ENCODE results near the gene TEAD2.
"Not testable (repeated sequence)": the region's sequence is repeated elsewhere in the genome, so short reads cannot be mapped to it uniquely, and the experiment has no call there.

TEAD2 gene

DNA sequence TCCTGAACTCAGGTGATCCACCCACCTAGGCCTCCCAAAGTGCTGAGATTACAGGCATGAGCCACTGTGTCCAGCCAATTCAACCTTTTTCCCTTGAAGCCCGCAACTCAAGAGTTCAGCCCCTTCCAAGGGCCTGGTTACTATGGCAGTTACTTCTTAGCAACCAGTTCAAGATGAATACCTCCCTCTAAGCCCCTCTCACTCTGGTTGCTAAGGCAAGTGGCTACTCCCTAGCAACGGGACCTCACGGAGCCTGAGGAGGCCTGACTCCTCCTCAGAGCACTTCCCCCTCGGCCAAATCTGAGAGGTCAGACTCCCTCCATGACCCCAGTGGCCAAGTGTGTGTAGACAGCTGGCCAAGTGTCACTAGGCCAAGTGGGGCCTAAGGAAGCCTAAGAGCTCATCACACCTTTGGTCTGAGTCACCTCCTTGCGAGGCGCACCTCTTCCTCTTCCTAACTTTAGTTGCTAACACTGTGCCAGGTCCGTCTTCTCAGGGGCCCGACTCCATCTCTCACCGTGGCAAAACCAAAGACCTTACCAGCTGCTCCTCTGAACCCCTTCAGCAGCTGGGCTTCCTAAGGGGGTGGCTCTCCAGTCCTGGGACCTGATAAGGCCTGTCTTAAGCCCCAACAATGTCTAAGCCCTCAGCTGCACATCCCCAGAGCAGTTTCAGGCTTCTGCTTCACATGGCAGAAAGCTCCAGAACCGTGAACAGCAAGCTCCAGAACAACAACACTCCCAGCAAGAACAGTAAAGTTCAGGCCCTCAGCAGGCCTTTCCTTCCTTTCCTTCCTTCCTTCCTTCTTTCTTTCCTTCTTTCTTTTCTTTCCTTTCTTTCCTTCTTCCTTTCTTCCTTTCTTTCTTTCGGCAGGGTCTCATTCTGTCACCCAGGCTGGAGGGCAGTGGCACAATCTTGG lies 17.5 kb downstream of the TEAD2 start:
- no peak for DNase-seq

DNA sequence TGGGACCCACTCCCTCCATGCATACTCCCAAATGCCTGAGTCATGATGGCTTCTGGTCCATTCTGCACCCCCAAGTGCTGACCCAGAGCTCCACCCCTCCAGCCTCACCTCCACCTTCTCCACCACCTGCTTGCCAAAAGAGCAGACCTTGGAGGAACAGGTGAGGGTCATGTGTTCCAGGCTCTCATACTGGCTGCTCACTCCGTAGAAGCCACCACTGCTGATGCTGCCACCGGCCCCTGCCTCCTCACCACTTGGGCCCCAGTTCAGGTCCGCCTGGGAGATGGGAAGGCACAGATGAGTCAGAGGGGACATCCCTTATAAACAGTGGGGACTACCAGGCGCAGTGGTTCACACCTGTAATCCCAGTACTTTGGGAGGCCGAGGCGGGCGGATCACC lies 19.1 kb downstream of the TEAD2 start:
- no peak for DNase-seq

DNA sequence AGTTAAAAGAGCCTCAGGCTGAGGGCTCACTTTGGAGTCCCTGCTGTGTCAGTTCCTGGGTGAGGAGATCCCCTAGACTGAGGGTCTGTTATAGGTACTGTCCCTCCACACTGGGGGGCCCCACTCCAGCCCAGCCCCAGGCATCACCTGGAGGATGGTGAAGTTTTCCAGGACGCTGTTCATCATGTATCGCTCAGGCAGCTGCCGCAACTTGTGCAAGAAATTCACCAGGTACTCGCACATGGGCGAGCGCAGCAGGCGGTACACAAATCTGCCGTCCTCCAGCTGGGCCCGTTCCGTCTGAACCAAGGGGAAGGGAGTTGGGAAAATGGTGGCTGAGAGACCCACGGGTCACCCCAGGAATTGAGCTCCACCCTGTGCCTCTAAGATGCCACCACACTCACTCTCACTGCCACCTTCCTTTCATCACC lies 19.9 kb downstream of the TEAD2 start:
- no peak for DNase-seq

DNA sequence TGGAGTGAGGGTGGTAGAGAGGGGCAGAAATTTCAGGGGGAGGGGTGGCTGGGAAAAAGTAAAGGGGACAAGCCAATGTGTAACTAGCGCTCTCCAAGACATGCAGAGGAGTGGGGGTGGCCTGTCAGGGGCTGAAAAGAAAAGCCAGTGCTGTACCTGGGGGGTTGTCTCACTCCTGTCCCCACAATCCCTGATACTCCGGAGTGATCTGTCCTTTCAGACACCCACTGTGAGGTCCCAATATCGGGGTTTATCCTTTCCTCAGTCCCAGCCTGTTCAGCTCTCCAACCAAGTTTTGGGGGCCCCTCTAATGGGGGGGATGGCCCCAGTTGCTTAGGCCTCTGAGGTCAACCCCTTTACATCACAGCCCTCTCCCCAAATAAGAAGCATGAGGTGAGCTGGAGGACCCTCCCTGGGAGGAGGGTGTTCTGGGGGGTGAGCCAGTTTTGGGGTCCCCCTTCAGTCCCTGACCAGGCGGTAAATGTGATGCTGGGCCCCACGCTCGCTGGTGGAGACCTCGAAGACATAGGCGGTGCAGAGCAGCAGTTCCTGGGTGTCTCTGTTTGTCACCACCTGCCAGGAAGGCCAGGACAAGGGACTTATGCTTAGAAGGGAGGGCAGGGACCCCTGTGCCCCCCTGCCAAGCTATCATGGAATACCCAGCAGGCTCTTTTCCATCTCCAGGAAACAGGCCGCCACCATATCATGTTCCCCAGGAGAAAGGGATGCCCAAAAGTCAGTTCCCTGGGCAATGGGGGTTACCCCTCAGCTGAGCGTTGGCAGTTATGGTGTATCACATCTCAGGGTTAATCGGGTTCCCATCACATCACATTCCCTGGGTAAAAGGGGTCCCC lies 21.1 kb downstream of the TEAD2 start:
- no peak for DNase-seq

DNA sequence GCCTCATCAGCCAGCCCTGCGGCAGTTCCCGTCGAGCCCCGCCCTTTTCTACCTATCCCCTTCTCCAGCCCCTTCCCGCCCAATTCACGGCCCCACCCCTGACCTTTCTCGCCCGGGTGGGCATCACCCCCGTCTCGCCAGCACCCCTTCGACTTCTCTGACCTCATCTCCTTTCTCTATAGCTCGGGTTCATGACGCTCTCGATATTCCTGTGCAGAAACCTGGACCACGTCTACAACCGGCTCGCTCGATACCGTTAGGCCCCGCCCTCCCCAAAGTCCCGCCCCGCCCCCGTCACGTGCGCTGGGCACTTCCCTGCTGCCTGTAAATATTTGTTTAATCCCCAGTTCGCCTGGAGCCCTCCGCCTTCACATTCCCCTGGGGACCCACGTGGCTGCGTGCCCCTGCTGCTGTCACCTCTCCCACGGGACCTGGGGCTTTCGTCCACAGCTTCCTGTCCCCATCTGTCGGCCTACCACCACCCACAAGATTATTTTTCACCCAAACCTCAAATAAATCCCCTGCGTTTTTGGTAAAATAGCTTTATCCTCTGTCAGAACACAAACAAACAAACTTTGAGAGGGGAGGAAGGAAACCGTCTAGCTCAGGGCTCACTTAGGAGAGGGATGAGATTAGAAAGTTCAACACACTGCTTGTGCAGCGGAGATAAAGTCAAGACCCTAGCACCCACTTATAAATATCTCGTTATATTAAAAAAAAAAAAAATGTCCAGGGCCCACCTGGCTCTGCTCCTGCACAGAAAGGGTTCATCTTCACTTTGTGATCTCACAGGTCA lies 21.9 kb downstream of the TEAD2 start:
- DNase-seq, result no peak

DNA sequence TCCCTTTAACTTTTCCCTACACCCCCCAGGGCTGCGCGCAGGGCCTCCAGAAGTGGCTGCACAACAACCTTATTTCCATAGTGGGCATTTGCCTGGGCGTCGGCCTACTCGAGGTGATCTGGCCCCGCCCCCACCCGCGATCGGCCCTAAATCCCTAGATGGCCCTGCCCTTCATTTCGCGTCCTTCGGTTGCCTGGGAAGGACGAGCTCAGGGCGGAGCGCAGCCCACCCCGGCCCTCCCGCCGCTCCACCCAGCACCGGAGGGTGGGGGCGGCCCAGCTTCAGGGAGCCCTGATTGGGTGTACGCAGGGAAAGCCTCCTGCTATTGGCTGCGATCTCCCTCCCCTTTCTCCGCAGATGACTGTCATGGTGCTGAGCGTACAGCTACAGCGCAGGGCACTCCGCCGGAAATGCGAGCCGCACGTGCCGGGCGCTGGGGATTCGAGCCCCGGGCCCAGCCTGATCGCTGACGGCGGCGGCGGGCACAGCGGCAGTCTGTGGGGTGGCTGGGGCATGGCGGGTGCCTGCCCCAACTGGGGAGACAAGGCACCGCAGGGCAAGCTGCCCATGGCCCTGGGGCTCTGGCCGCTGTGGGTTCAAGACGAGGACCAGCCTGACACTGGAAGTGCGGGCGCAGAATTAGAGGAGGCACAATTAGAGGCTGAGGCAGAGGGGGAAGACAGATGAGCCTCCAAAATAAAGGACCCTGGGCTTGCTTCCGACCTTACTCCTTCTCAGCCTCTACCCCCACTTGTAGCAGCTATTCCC lies 22.7 kb downstream of the TEAD2 start:
- DNase-seq, result no peak

DNA sequence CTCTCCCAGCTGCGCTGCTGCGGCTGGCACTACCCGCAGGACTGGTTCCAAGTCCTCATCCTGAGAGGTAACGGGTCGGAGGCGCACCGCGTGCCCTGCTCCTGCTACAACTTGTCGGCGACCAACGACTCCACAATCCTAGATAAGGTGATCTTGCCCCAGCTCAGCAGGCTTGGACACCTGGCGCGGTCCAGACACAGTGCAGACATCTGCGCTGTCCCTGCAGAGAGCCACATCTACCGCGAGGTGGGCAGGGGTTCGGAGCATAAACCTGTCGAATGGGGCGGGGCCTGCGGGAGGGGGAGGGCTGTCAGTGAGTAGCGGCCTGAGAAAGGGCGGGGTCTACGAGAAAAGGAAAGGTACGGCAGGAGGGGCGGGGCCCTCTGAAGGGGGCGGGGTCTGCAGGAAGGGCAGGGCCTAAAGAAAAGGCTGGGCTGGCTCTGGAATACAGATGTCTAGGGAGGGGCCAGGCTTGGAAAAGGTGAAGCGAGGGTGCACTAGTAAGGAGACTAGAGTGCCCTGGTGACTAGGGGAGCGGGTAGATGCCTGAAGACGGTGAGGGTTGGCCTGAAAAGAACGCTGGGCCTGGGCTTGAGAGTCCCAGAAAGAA lies 23.4 kb downstream of the TEAD2 start:
- no peak for DNase-seq

DNA sequence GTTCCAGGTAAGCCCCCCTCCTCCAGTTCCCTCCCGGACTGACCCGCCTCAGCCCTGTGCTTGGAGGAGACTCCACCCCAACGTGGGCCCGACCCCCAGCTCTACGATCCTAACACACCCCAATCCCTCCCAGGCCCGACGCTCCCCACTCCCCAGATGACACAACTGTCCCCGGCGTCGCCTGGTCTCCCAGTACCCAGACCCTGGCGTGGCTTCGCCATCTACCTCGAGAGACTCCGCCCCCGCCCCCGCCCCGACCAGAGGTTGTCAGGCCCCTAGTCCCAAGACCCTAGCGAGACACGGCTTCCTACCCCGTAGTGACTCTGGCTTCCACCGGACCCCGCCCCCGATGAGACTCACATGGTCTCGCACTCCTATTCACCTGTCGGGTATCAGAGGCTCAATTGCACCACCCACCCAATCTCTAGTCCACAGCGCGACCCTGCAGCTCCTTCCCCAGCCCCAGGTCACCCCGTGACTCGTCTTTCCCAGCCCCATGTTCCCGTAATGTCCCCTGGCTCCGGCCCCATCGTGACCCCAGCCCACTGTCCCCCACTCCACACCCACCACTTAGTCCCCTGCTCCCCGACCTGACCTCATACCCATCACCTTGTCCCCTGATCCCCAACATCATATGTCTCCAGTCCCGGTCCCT lies 24.1 kb downstream of the TEAD2 start:
- DNase-seq, result no peak

DNA sequence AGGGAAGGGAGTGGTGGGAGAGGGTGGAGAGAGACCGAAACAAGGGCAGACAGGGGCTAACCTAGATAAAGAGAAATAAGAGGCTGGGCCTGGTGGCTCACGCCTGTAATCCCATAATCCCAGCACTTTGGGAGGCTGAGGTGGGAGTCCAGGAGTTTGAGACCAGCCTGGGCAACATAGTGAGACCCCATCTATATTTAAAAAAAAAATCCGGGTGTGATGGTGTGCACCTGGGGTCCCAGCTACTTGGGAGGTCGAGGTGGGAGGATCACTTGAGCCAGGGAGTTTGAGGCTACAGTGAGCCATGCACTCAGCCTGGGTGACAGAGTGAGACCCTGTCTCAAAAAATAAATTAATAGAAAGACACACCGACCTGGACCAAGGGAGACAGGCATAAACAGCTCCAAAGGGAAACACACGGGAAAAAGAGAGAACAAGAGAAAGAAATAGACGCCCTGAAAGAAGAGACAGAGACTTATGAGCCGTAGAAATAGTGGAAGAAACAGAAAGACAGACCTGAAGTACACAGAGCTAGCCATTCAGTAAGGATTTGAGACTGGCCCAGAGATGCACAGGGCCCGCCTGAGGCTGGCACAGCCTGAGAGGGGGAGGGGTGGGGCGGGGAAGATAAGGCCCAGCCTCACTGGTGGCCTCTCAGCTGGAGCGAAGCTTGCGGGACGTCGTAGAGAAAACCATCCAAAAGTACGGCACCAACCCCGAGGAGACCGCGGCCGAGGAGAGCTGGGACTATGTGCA lies 24.8 kb downstream of the TEAD2 start:
- no peak for DNase-seq

DNA sequence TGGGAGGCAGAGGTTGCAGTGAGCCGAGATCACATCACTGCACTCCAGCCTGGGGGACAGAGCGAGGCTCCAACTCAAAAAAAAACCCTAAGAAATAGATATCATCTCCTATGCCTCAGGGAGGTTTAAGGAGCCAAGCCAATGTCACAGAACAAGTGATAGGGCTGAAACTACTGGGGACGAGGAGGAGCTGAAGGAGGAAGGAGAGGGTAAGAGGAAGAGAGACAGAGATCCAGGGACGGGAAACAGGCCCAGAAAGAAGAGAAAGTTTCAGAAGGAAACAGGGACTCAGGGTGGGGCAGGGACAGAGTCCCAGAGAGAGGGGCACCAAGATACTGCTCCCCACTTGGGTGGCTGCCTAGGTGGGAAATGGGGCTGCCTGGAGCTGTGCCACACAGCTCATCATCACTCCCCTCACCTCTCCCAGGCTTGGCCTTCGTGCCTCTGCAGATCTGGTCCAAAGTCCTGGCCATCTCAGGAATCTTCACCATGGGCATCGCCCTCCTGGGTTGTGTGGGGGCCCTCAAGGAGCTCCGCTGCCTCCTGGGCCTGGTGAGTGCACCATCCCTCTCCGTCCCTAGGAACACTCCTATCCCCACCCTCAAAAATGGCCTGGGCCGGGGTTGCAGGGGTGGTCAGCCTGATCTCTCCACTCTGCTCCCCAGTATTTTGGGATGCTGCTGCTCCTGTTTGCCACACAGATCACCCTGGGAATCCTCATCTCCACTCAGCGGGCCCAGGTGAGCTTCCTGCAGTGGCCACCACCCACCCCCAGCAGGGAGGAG lies 25.5 kb downstream of the TEAD2 start:
- no peak for DNase-seq

DNA sequence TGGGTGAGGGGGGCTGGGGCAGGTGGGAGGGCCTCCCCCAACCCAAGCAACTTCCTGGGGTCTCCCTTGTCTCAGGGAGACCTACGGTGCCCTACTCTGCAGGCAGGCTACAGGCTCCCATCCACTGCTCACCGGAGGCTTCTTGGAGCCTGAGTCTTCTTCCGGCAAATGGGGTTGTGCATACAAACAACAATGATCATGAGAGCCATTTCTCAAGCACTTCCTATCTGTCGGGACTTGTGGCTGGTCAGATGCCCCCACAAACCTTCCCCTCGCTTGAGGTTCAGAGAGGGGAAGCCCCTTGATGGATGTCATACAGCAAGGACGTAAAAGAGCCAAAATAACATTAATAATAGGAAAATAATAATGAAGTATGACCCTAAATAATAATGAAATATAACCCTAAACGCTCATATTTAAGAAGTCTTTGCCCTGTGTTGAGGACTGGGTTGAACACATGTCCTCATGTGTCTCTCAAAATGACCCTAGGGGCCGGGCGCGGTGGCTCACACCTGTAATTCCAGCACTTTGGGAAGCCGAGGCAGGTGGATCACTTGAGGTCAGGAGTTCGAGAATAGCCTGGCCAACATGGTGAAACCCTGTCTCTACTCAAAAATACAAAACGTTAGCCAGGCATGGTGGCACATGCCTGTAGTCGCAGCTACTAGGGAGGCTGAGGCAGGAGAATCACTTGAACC lies 26.3 kb downstream of the TEAD2 start:
- DNase-seq, result no peak

DNA sequence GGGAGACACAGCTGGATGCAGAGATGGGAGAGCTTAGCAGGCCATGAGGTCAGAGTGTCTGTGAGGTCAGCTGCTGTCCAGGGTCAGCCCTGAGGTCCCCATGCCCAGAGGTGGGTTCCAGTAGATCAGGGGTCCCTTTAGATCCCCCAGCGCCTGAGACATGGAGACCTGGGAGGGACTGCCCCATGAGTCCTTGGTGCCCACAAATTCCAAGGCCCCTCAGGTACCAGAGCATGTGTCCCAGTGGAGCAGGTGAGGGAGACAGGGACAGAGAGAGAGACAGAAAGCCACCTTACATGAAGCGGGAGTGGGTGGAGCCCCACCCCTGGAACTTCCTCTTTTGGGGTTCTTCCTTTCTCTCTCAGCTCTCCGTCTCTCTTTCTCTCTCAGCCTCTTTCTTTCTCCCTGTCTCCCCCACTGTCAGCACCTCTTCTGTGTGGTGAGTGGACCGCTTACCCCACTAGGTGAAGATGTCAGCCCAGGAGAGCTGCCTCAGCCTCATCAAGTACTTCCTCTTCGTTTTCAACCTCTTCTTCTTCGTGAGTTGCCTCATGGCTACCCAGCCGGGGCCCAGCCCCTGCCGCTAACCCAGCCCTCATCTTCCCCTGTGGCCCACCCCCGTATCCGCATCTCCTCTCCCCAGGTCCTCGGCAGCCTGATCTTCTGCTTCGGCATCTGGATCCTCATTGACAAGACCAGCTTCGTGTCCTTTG lies 27.0 kb downstream of the TEAD2 start, which contains the start of gene CD37:
TSS of gene CD37 (plus strand) at position 336 of the 713 bp plus-strand sequence. CDS start at position 471, 135 bp downstream.
- DNase-seq, result no peak

DNA sequence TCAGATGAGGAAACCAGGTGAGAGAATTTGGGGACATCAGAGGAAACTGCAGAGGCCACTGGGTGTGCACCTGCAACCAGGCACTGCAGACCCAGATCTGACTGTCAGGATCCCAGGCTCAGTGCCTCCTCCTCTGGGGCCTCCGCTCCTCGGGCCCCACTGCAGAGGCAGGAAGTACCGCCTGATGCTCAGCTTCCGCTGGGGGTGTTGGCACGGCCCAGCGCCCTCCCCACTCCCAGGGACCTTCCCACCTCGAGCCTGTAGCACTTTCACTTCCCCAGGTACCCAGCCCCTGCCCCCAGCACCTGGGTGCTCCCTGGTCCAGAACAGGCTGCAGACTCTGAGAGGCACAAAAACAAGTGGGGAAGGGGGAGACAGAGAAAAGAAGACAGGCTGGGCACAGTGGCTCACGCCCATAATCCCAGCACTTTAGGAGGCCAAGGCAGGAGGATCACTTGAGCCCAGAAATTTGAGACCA lies 28.4 kb downstream of the TEAD2 start:
- DNase-seq, result no peak

DNA sequence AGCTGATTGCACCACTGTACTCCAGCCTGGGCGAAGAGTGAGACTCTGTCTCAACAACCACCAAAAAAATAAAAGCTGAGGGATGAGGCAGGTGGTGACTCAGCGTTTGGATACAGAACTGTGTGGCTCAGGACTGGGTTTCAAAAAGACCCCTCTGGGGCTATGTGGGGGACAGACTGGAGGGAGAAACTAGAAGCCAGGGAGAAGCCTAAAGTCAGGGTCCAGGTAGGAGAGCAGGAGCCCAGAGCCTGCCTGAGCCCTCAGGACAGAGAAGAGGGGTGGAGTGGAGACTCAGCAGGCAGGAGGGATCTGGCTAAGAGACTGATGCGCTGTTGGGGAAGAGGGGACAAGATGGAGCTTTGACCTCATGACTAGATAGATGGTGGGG lies 28.8 kb downstream of the TEAD2 start:
- no peak for DNase-seq

DNA sequence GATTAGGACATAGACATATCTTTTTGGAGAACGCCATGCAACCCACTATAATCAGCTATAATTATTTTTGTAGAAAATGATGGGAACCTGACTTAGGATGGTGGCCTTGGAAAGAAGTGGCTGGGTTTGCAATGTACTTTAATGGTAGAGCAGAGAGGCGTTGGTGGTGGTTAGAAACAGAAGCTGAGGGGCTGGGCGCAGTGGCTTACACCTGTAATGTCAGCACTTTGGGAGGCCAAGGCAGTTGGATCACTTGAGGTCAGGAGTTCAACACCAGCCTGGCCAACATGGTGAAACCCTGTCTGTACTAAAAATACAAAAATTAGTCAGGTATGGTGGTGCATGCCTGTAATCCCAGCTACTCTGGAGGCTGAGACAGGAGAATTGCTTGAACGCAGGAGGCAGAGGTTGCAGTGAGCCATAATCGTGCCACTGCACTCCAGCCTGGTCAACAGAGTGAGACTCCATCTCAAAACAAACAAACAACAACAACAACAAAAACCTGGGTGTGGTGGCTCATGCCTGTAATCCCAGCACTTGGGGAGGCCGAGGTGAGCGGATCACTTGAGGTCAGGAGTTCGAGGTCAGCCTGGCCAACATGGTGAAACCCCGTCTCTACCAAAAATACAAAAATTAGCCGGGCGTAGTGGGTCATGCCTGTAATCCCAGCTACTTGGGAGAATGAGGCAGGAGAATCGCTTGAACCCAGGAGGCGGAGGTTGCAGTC lies 29.4 kb downstream of the TEAD2 start:
- not testable (repeated sequence) for DNase-seq

DNA sequence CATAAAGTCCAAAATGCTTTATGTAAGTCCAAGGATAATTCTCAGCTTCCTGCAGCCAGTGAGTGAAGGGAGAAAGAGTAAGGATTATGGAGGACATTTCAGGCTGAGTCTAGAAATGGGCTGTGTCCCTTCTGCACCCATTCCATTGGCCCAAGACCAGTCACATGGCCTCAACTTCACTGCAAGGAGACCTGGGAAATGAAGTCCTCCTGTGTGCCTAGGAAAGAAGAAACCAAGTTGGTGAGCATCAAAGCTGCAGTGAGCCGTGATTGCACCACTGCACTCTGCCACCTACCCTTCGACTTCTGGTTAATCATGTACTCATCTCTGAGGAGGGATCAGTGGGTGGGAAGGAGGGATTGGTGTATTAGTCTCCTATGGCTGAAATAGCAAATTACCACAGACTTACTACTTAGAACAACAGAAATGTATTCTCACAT lies 30.6 kb downstream of the TEAD2 start:
- no peak for DNase-seq

DNA sequence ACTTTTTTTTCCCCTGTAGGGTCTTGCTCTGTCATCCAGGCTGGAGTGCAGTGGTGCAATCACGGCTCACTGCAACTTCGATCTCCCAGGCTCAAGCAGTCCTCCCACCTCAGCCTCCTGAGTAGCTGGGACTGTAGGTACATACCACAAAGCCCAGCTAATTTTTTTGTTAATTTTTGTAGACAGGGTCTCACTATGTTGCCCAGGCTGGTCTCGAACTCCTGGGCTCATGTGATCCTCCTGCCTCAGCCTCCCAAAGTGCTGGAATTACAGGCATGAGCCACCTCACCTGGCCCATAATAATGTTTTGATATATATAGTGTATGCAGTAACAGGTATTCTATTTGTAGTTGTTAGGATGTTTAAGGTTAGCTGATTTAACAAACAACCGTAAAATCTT lies 31.0 kb downstream of the TEAD2 start:
- not testable (repeated sequence) for DNase-seq
